HG03354 (cell line): ENCODE measurements around the gene CNGA2.
"Not testable (repeated sequence)": the region's sequence is repeated elsewhere in the genome, so short reads cannot be mapped to it uniquely, and the experiment has no call there.

Experiments used
- ATAC-seq: cut with Tn5 transposase; IDR thresholded peaks from one replicate; pipeline ENCODE4 v1.9.1; 2021; ENCODE audit warnings: mild to moderate bottlenecking; ENCODE audit not compliant: unreplicated experiment, poor library complexity, severe bottlenecking

CNGA2 gene

DNA sequence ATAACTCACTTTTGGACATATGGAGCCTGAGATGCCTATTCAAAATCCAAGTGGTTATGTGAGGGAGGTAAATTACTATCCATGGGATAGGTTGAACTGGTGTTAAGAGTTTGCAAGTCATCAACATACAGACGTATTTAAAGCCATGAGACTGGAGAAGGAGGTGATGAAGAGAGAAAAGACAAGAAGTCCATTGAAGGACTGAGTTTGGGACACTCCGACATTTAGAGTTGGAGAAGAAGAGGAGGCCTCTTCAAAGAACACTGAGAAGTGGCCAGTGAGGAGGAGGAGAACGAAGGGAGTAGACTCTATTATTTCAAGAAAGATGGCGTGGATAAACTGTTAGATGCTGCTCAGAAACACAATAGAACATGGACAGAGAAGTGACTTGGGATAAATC is at the start of gene CNGA2:
Gene CNGA2 (plus strand): TSS at position 301 of the 400 bp plus-strand sequence. CDS start 3,738 bp downstream, outside the sequence.
- ATAC-seq: no peak

DNA sequence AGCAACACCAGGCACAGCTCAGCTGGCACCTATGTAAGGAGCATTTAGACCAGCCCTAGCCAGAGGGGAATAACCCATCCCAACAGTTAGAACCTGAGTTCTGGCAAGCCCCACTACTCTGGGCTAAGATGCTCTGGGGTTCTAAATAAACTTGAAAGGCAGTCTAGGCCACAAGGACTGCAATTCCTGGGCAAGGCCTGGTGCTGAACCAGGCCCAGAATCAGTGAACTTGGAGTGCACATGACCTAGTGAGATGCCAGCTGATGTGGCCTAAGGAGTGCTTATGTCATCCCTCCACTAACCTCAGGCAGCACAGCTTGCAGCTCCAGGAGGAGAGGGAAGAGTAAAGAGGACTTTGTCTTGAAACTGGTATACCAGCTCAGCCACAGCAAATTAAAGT is 46.9 kb upstream of the CNGA2 start:
- ATAC-seq: no peak

DNA sequence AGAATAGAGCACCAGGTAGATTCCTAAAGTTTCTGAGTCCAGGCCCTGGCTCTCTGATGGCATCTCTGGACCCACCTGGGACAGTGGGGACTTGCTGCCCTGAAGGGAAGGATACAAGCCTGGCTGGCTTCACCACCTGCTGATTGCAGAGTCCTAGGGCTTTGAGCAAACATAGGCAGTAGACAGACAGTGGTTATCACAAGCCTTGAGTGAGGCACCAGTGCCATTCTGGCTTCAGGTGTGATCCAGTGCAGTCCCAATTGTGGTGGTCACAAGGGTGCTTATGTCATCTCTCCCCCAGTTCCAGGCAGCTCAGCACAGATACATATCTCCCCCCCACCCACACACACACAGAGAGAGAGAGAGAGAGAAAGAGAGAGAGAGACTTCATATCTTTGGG is 45.9 kb upstream of the CNGA2 start:
- ATAC-seq: no peak

DNA sequence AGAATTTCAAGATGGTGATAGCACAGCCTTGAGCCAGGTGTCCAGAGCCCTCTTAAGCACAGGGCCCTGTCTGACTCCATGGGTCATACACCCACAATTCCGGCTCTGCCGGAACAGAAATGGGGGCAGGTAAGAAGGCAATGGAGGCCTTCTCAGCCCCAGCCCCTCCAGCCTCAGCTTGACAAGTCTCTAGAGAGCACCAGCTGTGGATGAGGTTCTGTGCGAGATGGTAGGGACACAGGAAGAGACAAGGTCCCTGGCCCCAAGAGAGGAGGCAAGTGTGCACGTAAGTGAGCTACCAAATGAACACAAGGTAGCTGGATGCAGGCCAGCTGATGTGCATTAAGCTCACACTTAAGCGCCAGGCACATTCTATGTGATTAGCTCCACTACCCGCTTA is 41.7 kb upstream of the CNGA2 start:
- no peak for ATAC-seq

DNA sequence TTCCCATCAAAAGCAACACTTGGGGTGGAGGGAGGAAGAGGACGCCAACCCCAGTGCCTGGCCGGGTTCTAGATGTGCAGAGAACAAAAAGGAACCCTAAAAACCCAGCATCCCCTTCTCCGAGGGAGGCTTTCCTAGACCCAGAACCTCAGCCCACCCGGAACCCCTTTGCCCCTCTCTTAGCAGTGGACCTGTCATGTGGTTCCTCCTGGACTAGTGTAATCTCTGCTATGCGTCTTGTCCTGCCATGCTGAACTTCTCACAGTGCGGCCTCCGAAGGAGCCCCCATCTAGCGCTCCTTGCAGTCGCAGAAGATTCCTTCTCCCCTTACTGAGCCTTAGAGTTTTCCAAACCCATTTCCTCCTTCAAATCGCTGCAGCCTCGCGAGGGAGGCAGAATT is 40.4 kb upstream of the CNGA2 start:
- no peak for ATAC-seq

DNA sequence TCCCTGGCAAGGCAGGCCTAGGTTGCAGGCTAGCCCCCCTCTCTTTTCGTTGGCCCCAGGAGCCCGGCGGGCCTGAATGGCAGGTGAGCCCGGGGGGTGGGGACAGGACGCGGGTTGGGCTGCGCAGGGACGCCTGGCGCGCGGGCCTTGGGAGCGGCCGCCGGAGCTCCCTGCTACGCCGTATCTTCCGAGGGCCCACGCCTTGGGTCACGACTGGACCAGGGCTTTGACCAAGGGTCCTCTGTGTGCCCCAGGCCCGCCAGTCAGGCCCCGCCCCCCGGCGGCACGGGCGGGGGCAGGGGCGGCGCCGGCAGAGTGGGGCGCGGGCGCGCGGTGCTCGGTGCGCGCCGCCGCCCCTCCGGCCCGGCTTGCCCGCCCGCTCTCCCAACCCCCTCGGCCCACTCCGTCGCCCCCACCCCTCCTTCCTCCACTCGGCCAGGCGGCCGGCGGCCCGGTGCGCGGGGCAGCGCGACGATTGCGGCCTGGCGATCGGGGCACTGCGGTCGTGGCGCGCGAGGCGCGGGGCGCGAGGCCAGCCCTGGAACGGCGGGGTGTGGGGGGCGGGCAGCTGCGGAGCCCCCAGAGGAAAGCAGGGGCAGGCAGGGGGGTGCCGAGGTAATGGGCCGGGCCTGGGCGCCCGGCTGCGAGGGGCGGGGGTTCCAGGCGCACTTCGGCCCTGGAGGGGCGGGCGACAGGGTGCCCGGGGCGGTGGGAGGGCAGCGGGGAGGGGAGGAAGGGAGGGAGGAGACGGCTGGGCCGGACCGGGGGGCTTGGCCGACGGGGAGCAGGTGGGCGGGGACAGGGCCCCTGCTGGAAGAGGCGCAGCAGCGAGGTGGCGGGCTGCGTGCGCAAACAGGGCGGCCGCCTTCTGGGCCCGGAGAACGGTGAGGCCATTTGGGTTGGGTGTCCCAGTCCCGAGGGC is 39.6 kb upstream of the CNGA2 start, which contains the start of gene PRRG3:
Gene PRRG3 (plus strand): TSS at position 798 of the 922 bp plus-strand sequence. CDS start 3,357 bp downstream, outside the sequence.
- no peak for ATAC-seq

DNA sequence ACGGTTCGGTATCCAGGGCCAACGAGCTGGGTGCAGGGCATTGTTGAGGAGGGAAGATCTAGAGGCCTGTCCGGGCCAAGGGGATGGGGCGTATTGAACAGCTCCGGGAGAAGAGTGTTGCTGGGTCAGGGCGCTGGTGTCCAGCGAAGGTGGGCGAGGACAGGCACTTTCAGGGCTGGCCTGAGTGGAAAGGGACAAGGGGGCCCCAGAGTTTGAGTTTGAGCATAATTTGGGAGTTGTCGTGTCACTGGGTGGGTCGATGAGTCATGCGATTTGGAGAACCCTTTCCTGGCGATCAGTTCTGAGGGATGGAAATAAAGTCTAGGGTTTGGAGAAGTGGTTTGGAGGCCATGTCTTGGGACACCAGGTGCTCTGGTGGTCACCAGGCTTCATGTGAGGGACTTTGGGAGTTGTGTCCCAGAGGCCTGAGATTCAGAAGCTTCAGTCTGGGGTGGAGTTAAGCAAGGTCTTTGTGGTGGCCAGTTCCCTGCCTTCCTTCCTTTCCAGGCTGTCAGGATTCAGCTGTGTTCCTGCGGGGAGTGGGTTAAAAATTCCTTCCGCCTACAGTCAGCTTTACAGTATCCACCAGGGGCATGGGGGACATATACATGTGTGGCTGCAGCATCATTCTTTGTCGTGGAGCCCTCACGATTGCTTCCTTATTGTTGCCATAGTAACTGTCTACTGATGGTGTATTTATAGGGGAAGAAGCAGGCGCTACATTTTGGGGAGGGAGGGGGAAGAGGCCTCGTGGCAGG is 38.8 kb upstream of the CNGA2 start:
- no peak for ATAC-seq

DNA sequence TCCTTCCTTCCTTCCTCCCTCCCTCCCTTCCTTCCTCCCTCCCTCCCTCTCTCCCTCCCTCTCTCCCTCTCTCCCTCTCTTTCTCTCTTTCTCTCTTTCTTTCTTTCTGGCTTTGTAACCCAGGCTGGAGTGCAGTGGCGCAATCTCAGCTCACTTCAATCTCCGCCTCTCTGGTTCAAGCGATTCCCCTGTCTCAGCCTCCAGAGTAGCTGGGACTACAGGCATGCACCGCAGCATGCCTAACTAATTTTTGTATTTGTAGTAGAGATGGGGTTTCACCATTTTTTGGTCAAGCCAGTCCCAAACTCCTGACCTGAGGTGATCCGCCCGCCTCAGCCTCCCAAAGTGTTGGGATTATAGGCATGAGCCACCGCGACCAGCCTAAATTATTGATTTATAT is 37.5 kb upstream of the CNGA2 start:
- not testable (repeated sequence) for ATAC-seq

DNA sequence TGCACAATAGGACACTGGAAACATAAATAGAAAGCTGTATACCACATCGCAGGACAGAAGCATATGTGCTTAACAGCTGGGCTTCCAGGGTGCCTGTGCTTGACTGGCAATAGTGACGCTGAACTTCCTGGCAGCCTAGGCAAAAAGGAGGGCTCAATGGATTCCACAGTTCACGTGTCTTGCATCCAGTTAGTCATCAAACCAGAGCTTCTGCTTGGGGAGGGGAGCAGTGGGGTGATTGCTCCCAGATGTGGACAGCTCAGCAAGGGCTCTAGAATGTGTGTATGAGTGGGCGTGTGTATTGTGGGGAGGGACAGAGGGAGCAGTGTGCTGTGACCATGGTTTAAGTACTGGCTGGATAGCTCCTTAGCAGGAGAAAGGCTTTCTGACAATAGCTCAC is 37.0 kb upstream of the CNGA2 start:
- ATAC-seq: no peak

DNA sequence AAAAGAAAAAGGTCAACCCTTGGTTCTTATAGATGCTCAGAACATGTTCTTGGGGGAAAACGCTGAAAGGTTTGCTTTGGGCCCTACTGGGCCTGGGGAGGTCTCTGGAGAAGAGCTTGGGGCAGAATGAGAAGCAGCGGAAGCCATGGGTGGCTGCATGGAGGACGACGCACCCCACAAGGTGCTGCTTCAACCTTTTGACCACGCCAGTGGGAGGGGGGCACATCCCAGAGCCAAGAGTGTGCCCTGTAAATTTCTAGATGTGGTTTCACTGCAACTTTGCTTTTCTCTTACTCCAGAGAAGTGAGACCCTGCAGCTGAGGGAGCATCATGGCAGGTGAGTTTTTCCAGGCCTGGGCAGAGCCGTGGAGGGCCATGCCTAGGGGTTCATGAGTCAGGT is 36.1 kb upstream of the CNGA2 start:
- ATAC-seq: no peak

DNA sequence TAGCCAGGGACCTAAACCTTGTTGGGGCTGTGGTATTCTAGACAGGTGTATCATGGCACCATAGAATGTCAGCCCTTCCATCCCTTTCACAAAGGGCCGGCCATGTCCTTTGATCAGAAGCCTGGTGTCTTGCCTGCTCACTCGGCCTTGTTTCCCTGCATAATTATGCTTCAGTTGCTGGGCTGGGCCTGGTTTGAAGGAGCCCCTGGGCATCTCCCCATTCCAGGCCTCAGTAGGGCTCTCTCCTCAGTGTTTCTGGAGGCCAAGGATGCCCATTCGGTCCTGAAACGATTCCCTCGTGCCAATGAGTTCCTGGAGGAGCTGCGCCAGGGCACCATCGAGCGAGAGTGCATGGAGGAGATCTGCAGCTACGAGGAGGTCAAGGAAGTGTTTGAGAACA is 34.8 kb upstream of the CNGA2 start:
- no peak for ATAC-seq

DNA sequence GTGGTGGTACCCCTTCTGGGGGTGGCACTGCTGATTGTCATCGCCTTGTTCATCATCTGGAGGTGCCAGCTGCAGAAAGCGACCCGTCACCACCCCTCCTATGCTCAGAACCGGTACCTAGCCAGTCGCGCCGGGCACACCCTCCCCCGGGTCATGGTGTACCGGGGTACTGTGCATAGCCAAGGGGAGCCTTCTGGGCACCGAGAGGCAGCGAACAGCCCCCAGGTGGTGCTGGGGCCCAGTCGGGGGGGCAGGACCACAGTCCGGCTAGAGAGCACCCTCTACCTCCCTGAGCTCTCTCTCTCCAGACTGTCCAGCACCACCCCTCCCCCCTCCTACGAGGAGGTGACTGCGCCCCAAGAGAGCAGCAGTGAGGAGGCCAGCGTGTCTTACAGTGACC is 34.0 kb upstream of the CNGA2 start:
- ATAC-seq: no peak

DNA sequence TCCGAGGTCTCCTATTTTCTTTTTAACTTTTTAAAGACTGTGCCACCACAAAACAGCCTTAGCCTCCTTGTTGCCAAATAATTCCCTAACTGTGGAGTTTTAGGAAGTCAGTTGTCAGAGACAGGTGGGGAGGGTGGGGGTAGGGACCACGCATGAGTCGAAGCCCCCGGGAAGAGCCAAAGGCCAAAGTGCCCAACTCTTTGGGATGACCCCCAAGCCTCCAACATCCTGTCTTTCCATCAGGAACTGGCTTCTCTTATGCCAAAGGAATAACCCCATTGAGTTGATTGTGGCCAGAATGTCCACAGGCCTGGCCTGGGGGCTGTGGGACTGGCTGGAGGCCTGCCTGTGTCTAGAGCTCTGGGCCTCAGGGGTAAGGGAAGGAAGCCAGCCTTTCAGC is 33.5 kb upstream of the CNGA2 start:
- ATAC-seq: no peak

DNA sequence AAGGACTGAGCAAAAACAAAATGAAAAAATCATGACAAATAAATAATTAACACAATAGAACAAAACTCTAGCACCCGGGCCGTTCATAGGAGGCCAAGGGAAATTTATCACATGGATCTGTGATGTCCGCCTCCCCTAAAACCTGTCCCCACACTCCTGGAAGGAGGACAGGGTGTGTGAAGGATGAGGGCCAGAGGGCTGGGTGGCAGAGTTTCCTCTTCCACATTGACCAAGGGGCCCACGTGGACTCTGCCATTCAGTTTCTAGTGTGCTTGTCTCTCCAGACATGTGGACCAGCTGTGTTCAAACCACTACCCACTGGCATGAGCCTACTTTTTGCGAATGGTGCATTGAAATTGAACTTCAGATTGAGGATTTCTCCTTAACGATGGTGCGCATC is 33.0 kb upstream of the CNGA2 start:
- ATAC-seq: no peak

DNA sequence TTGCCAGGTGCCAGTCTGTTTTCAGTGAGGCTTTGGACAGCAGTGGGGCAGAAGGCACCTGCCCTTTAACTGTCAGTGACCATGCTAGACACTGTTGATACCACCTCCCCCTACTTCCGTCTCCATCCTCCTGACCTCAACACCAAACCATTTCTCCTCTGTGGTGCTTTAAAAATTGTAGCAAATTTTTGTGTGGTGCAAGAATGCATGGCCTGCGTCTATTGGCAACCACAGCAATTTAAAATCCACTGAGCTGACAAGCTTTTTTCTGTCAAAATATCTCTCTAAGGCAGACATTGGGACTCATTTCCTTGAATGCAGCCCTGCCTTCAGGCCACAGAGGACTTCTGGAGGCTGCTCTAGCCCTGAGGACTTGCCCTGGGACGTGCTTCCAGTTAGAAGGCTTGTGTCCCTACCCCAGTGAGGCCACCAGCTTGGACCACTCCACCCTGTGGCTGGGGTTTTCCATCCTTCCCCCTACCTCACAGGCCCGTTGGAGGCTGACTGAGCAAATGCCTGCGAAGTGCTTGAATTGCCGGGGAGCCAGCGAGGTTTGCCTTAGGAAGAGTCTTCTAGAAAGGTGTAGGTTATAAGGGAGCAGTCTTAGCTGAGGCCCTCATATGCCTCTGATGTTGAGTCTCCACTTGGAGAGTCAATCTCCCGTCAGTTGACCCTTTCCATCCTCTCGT is 32.4 kb upstream of the CNGA2 start:
- ATAC-seq: no peak

DNA sequence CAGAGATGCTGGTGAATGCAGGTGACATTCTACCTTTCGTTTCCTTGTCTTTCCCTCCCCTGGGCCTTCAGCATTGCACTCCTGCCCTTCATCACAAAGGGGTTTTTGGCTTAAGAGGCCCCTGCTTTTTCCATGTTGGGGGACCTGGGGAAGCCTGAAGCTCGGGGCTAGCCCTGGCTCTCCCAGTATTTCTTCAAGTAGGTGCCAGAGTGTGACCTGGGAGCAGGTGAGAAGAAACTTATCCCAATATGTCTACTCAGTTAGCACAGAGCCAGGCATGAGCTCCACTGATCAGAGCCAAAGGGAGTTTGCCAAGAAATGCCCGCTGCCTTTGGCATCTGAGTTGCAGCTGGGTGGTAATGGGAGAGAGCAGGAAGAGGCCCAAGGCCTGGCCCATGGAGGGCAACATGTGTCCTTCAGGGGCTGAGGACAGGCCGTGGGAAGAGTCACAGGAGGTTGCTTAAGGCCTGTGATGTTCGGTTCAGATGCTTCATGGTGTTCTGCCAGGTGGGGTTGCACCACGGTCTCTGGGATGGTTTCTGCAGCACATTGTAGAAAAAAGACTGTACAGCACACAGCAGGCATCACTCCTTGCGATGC is 31.7 kb upstream of the CNGA2 start:
- ATAC-seq: no peak

DNA sequence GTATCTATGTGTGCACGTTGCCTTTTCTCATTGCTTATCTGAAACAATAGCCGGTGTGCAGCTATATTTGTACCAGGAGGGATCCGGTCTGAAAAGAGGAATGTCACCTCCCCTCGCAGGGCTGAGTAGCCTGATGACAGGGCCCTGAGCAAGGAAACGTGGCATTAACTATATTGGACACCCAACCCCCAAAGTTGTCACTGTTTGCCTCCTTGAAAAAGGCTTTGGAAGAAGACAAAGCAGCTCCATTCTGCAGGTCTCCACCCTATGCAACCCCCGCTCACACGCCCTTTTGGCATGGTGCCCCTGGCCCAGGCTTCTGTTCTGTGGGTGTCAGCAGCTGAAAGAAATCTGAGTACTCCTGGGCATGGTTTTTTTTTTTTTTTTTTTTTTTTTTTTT is 31.1 kb upstream of the CNGA2 start:
- no peak for ATAC-seq

DNA sequence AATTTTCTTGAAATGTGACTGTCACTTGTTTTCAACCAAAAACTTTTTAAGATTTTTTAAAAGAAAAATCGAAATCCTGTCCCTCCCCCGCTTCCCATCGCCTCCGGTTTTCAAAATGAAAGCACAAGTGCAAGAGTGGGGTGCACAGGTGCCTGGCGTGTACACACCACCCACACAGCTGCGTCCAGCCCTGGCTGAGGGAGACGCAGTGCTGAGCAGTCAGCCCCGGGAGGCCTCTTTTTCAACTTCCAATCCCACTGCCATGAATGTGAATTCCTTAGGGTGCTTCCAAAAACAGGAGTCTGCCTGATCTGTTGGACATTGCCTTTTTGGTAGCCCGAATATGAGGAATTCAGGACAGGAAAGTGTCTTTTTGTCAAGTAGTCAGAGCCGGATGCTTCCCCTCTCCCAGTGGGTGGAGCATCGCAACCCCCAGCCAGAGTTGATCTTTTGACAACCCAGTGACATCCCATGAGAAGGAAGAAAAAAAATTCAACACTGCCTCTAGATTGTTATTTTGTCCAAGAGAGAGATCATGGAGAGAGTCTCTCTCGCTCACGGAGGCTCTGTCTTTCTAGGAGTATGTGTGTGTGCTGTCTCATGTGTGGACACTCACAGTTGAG is 30.4 kb upstream of the CNGA2 start:
- ATAC-seq: no peak

DNA sequence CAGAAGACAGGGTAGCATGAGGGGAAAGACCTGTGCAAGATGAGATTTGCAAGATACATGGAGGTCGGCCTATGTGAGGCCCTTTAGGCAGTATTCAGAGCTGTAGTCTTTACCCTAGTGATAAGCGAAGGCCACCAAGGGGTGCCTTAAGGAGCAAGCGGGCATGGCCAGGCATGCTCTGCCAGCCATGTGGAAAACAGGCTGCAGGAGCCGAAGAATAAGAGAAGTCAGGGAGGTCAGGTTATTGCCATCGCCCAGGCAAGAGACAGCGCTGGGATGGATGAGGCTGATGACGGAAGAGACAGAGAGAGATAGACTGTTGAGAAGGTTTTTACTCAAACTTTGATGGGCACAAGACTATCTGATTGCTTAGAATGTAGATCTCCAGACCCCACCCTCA is 25.7 kb upstream of the CNGA2 start:
- ATAC-seq: no peak

DNA sequence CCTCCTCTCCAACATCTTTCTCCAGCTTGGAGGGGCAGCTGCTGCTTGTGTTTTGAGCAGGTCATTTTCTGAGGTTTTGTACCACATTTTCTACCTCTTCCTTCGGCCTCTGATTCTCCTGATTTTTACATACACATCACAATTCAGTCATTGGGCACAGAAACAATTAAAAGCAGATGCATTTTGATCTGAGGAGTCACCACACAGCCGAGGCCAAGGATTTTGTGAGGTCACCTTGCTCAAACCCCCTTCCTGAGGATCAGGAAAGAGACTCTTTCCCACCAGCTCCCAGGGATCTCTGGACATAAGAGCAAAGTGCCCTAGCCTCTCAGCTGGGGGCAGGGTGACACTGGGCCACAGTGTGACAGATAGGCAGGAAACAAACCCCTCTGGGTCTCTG is 24.1 kb upstream of the CNGA2 start:
- ATAC-seq: no peak
